K562 (cell line): ENCODE results near the gene SDR42E2. TPM values are rescaled to one million over a fixed set of nuclear protein-coding genes. Genes with fewer than 3 reads are reported as not detected.
A peak's percentile ranks its signal among the peaks of the same experiment; 100 is the strongest.

Experiments used
- ADNP ChIP-seq: fragments of 200-800 bp; sonication (Bioruptor generic); IDR thresholded peaks from 2 replicates; pipeline ENCODE4 v1.6.1; 2016; ENCODE audit warnings: missing genetic modification characterization, missing compliant biosample characterization
- ATF1 ChIP-seq, 2 experiments: fragments of 450-650 bp in 1 of 2; IDR thresholded peaks; 2 replicates each; pipeline ENCODE4 v1.6.1; 2016; ENCODE audit warnings: missing compliant biosample characterization in 1 of 2, missing genetic modification characterization in 1 of 2
- ATF2 ChIP-seq: sonication (generic); formaldehyde crosslinking; IDR thresholded peaks from 2 replicates; pipeline ENCODE4 v1.8.1; 2022; ENCODE audit warnings: missing genetic modification reagents
- BDP1 ChIP-seq: IDR thresholded peaks from 3 replicates; pipeline ENCODE4 v1.6.1; 2011; ENCODE audit not compliant: insufficient read length, insufficient read depth
- COPS2 ChIP-seq: fragments of 450-650 bp; conservative IDR thresholded peaks from 2 replicates; pipeline ENCODE4 v1.6.1; 2016; ENCODE audit warnings: mild to moderate bottlenecking, moderate library complexity
- E2F6 ChIP-seq, 2 experiments: IDR thresholded peaks; 2 replicates each; pipeline ENCODE4 v1.6.1; 2011; ENCODE audit warnings: borderline replicate concordance in 1 of 2, control low read depth in 1 of 2, low read depth in 1 of 2, low read length in 1 of 2, mild to moderate bottlenecking in 1 of 2, mixed read lengths in 1 of 2, moderate library complexity in 1 of 2; ENCODE audit not compliant: insufficient read depth in 1 of 2, insufficient read length in 1 of 2, poor library complexity in 1 of 2, severe bottlenecking in 1 of 2; ENCODE audit errors: extremely low read depth in 1 of 2
- EWSR1 ChIP-seq: fragments of 450-650 bp; IDR thresholded peaks from 2 replicates; pipeline ENCODE4 v1.6.1; 2018; ENCODE audit warnings: borderline replicate concordance, mild to moderate bottlenecking, low read depth, moderate library complexity; ENCODE audit not compliant: partially characterized antibody
- GATAD2A ChIP-seq: fragments of 450-650 bp; IDR thresholded peaks from 2 replicates; pipeline ENCODE4 v1.6.1; 2017
- HCFC1 ChIP-seq: IDR thresholded peaks from 2 replicates; pipeline ENCODE4 v1.6.1; 2012; ENCODE audit warnings: low read depth, low read length, improper control_type of control experiment
- HMGN3 ChIP-seq: IDR thresholded peaks from 2 replicates; pipeline ENCODE4 v1.6.1; 2011; ENCODE audit warnings: borderline replicate concordance, low read depth, mild to moderate bottlenecking, mixed read lengths, low read length; ENCODE audit not compliant: insufficient read length; ENCODE audit errors: extremely low read depth
- KLF10 ChIP-seq: fragments of 250-450 bp; sonication (Bioruptor Pico); IDR thresholded peaks from 2 replicates; pipeline ENCODE4 v1.6.1; 2021; ENCODE audit warnings: matching md5 sums
- NELFE ChIP-seq: IDR thresholded peaks from 2 replicates; pipeline ENCODE4 v1.6.1; 2011; ENCODE audit warnings: mild to moderate bottlenecking; ENCODE audit not compliant: insufficient read depth, insufficient read length
- NFATC3 ChIP-seq: fragments of 450-650 bp; IDR thresholded peaks from 2 replicates; pipeline ENCODE4 v1.6.1; 2017; ENCODE audit warnings: mild to moderate bottlenecking
- NR2F6 ChIP-seq: fragments of 450-650 bp; formaldehyde crosslinking; IDR thresholded peaks from 2 replicates; pipeline ENCODE4 v1.4.0; 2020; ENCODE audit warnings: mild to moderate bottlenecking
- PHF8 ChIP-seq: fragments of 200-600 bp; sonication (generic); IDR thresholded peaks from 2 replicates; pipeline ENCODE4 v1.6.1; 2012; ENCODE audit warnings: mixed run types, mild to moderate bottlenecking, inconsistent platforms, low read length, moderate library complexity, borderline replicate concordance
- RBBP5 ChIP-seq: fragments of 200-600 bp; sonication (generic); IDR thresholded peaks from 2 replicates; pipeline ENCODE4 v1.6.1; 2012; ENCODE audit warnings: borderline replicate concordance, mild to moderate bottlenecking, low read length, control low read depth, inconsistent platforms; ENCODE audit not compliant: insufficient read depth, poor library complexity, severe bottlenecking
- TCF3 ChIP-seq: sonication (generic); formaldehyde crosslinking; IDR thresholded peaks from 2 replicates; pipeline ENCODE4 v1.4.0; 2020; ENCODE audit warnings: mild to moderate bottlenecking, missing genetic modification reagents
- ZC3H8 ChIP-seq: fragments of 450-650 bp; IDR thresholded peaks from 2 replicates; pipeline ENCODE4 v1.6.1; 2017
- ZNF140 ChIP-seq: fragments of 250-450 bp; sonication (Bioruptor Pico); IDR thresholded peaks from 2 replicates; pipeline ENCODE4 v1.8.0; 2021; ENCODE audit warnings: moderate library complexity, mild to moderate bottlenecking, inconsistent platforms
- ZNF512 ChIP-seq: IDR thresholded peaks from 2 replicates; pipeline ENCODE4 v1.6.1; 2016; ENCODE audit warnings: missing genetic modification characterization, missing compliant biosample characterization
- ZNF586 ChIP-seq: fragments of 450-650 bp; formaldehyde crosslinking; conservative IDR thresholded peaks from 2 replicates; pipeline ENCODE4 v1.4.0; 2020; ENCODE audit warnings: mild to moderate bottlenecking, moderate library complexity
- ZNF740 ChIP-seq, 3 experiments: fragments of 200-800 bp in 1 of 3; sonication (Bioruptor generic) in 1 of 3; sonication (generic) in 1 of 3; formaldehyde crosslinking in 1 of 3; IDR thresholded peaks; 2 replicates each; pipeline versions ENCODE4 v1.6.1 to v1.8.0; 2016 to 2022; ENCODE audit warnings: mild to moderate bottlenecking in 2 of 3, missing compliant biosample characterization in 2 of 3, missing genetic modification characterization in 2 of 3, missing genetic modification reagents in 1 of 3
- ZNF79 ChIP-seq: fragments of 250-450 bp; sonication (Bioruptor Pico); IDR thresholded peaks from 2 replicates; pipeline ENCODE4 v1.4.0; 2020; ENCODE audit warnings: low read depth, mild to moderate bottlenecking, moderate library complexity
- polyA plus RNA-seq, 8 experiments: library from polyadenylated mRNA; depleted of rRNA in 4 of 8; stranded (reverse) in 5 of 8; unstranded in 3 of 8; fragments of >200 nt; fragmentation: Nextera tagmentation in 2 of 8; fragmentation: Illumina TruSeq in 1 of 8; extraction: Ambion mirVana in 2 of 8; extraction: Trizol in 1 of 8; gene quantifications; 2 replicates each; pipeline versions ENCODE4 v1.2.1 to v1.2.3, GENCODE V29; 2011 to 2014; ENCODE audit warnings: inconsistent platforms in 1 of 8, missing spikeins in 1 of 8
- total RNA-seq, 7 experiments: library from RNA; depleted of rRNA in 6 of 7; stranded (reverse); fragments of >200 nt in 6 of 7; fragmentation: Illumina TruSeq in 2 of 7; extraction: Trizol in 2 of 7; gene quantifications; 2 replicates each; pipeline versions ENCODE4 v1.2.1 to v1.2.3, GENCODE V29; 2011 to 2021; ENCODE audit warnings: low replicate concordance in 1 of 7

The SDR42E2 gene
- total and polyA plus RNA-seq, 9 of the 15 experiments (the other 6 are each of a cell fraction or from before 2014, with no cell fraction given) = 0.03 to 0.07 (median 0.04) TPM; not detected in 4

- TF ChIP-seq ZNF740 (CRISPR knock-in tag; IDR thresholded peaks at IDR 0.05) = no peak
- TF ChIP-seq ZNF740 (tag; IDR thresholded peaks at IDR 0.05) = no peak
- no peak for TF ChIP-seq KLF10 (CRISPR knock-in tag)
- 0 out of 2 replicates have a peak, but pooled peaks have one; percentile 27 for TF ChIP-seq ADNP
- TF ChIP-seq NELFE = no peak
- no peak for TF ChIP-seq ATF1 (CRISPR knock-in tag; IDR thresholded peaks at IDR 0.05)
- TF ChIP-seq ATF1 (tag; IDR thresholded peaks at IDR 0.05) = peak; percentile 86
- no peak for TF ChIP-seq ZNF79
- no peak for TF ChIP-seq ZNF512
- TF ChIP-seq COPS2 = no peak
- TF ChIP-seq HMGN3 = no peak
- TF ChIP-seq BDP1 = no peak
- no peak for TF ChIP-seq ZNF140 (CRISPR knock-in tag)
- no peak for TF ChIP-seq ZNF586 (CRISPR knock-in tag)
- TF ChIP-seq RBBP5 = peak; percentile 46
- TF ChIP-seq EWSR1 = no peak
- TF ChIP-seq NFATC3 = peak; percentile 29; the same call in 1 of the 2 replicates
- TF ChIP-seq E2F6 (IDR thresholded peaks at IDR 0.05; ENCODE audit: borderline replicate concordance in 1 of 2, extremely low read depth in 1 of 2, insufficient read depth in 1 of 2, insufficient read length in 1 of 2, low read depth in 1 of 2, low read length in 1 of 2, poor library complexity in 1 of 2, severe bottlenecking in 1 of 2) = no peak
- no peak for TF ChIP-seq NR2F6 (CRISPR knock-in tag)
- no peak for TF ChIP-seq HCFC1
- TF ChIP-seq PHF8 = peak; percentile 52; the same call in 1 of the 2 replicates
- no peak for TF ChIP-seq ZC3H8
- TF ChIP-seq TCF3 = no peak
- TF ChIP-seq ATF2 (CRISPR knock-in tag) = no peak
- 0 out of 2 replicates have a peak, but pooled peaks have one; percentile 33 for TF ChIP-seq GATAD2A
Observed at GRCh38 chr16:22191532-22192260, 29.4 kb downstream of the SDR42E2 start (continued).
